GM21528 (cell line): ENCODE measurements around the gene SAMD4B.

Experiments
- ATAC-seq: cut with Tn5 transposase; IDR thresholded peaks from one replicate; pipeline ENCODE4 v1.9.1; 2021; ENCODE audit warnings: mild to moderate bottlenecking, moderate library complexity; ENCODE audit not compliant: unreplicated experiment, low FRiP score

SAMD4B gene

GRCh38 chr19:39417463-39418181, 75.4 kb downstream of the SAMD4B start:
- ATAC-seq = no peak

GRCh38 chr19:39419003-39419402, 76.8 kb downstream of the SAMD4B start:
- no peak for ATAC-seq

- no peak for ATAC-seq
Observed at GRCh38 chr19:39420769-39421168, 78.5 kb downstream of the SAMD4B start.

- ATAC-seq = no peak
Observed at GRCh38 chr19:39422020-39422419, 79.8 kb downstream of the SAMD4B start.

- no peak for ATAC-seq
Observed at GRCh38 chr19:39423258-39424086, 81.3 kb downstream of the SAMD4B start.

- no peak for ATAC-seq
Observed at GRCh38 chr19:39424934-39425333, 82.7 kb downstream of the SAMD4B start.

- no peak for ATAC-seq
Observed at GRCh38 chr19:39425744-39426143, 83.5 kb downstream of the SAMD4B start.

GRCh38 chr19:39426170-39426569, 83.9 kb downstream of the SAMD4B start:
- ATAC-seq = no peak

- ATAC-seq = no peak
Observed at GRCh38 chr19:39427707-39428106, 85.5 kb downstream of the SAMD4B start.

GRCh38 chr19:39428283-39429112, 86.3 kb downstream of the SAMD4B start:
- no peak for ATAC-seq

GRCh38 chr19:39430675-39431593, 88.7 kb downstream of the SAMD4B start:
- ATAC-seq = no peak

GRCh38 chr19:39432677-39433025, 90.4 kb downstream of the SAMD4B start:
- no peak for ATAC-seq

GRCh38 chr19:39433480-39434079, 91.4 kb downstream of the SAMD4B start:
- ATAC-seq = no peak

GRCh38 chr19:39434123-39435076, 92.2 kb downstream of the SAMD4B start:
- no peak for ATAC-seq
